K562 (cell line): ENCODE measurements around the gene PRUNE1. TPM values are rescaled to one million over a fixed set of nuclear protein-coding genes. Genes with fewer than 3 reads are reported as not detected.

Source experiments
- ASH1L ChIP-seq: fragments of 450-650 bp; IDR thresholded peaks from 2 replicates; pipeline ENCODE4 v1.6.1; 2018; ENCODE audit warnings: borderline replicate concordance, mild to moderate bottlenecking, low read depth; ENCODE audit not compliant: partially characterized antibody
- BRF2 ChIP-seq: IDR thresholded peaks from 3 replicates; pipeline ENCODE4 v1.6.1; 2011; ENCODE audit warnings: borderline replicate concordance, mild to moderate bottlenecking; ENCODE audit not compliant: insufficient read length, insufficient read depth
- CLOCK ChIP-seq: fragments of 250-450 bp; sonication (Bioruptor Pico); IDR thresholded peaks from 2 replicates; pipeline ENCODE4 v1.4.0; 2020; ENCODE audit warnings: mild to moderate bottlenecking, moderate library complexity, borderline replicate concordance
- CTCFL ChIP-seq: IDR thresholded peaks from 2 replicates; pipeline ENCODE4 v1.6.1; 2011; ENCODE audit warnings: borderline replicate concordance, low read depth, mild to moderate bottlenecking, moderate library complexity, low read length; ENCODE audit not compliant: insufficient read depth, poor library complexity, severe bottlenecking
- ETS2 ChIP-seq: IDR thresholded peaks from 2 replicates; pipeline ENCODE4 v1.6.1; 2016; ENCODE audit warnings: borderline replicate concordance, missing genetic modification characterization, mild to moderate bottlenecking, moderate library complexity, missing compliant biosample characterization; ENCODE audit not compliant: poor library complexity, severe bottlenecking
- ILK ChIP-seq: fragments of 450-650 bp; IDR thresholded peaks from 2 replicates; pipeline ENCODE4 v1.6.1; 2016; ENCODE audit warnings: missing genetic modification characterization, low read depth, mild to moderate bottlenecking, missing compliant biosample characterization, moderate library complexity, borderline replicate concordance
- KDM5B ChIP-seq: fragments of 200-600 bp; sonication (generic); IDR thresholded peaks from 2 replicates; pipeline ENCODE4 v1.6.1; 2012; ENCODE audit warnings: low read depth, mild to moderate bottlenecking, moderate library complexity, low read length, control low read depth, inconsistent platforms; ENCODE audit not compliant: insufficient replicate concordance
- RAD51 ChIP-seq: fragments of 450-650 bp; IDR thresholded peaks from 2 replicates; pipeline ENCODE4 v1.7.1; 2016; ENCODE audit warnings: low read depth, mild to moderate bottlenecking, borderline replicate concordance
- STAT5B ChIP-seq: fragments of 250-450 bp; sonication (Bioruptor Pico); IDR thresholded peaks from 2 replicates; pipeline ENCODE4 v1.8.0; 2021; ENCODE audit warnings: mild to moderate bottlenecking, inconsistent platforms
- THRB ChIP-seq: fragments of 450-650 bp; formaldehyde crosslinking; conservative IDR thresholded peaks from 2 replicates; pipeline ENCODE4 v1.4.0; 2022; ENCODE audit warnings: mild to moderate bottlenecking, missing genetic modification characterization
- ZBTB34 ChIP-seq: fragments of 250-450 bp; sonication (Bioruptor Pico); IDR thresholded peaks from 2 replicates; pipeline ENCODE4 v1.8.0; 2021; ENCODE audit warnings: mild to moderate bottlenecking, moderate library complexity
- ZNF140 ChIP-seq: fragments of 250-450 bp; sonication (Bioruptor Pico); IDR thresholded peaks from 2 replicates; pipeline ENCODE4 v1.8.0; 2021; ENCODE audit warnings: moderate library complexity, mild to moderate bottlenecking, inconsistent platforms
- polyA plus RNA-seq, 8 experiments: library from polyadenylated mRNA; depleted of rRNA in 4 of 8; stranded (reverse) in 5 of 8; unstranded in 3 of 8; fragments of >200 nt; fragmentation: Nextera tagmentation in 2 of 8; fragmentation: Illumina TruSeq in 1 of 8; extraction: Ambion mirVana in 2 of 8; extraction: Trizol in 1 of 8; gene quantifications; 2 replicates each; pipeline versions ENCODE4 v1.2.1 to v1.2.3, GENCODE V29; 2011 to 2014; ENCODE audit warnings: inconsistent platforms in 1 of 8, missing spikeins in 1 of 8
- total RNA-seq, 7 experiments: library from RNA; depleted of rRNA in 6 of 7; stranded (reverse); fragments of >200 nt in 6 of 7; fragmentation: Illumina TruSeq in 2 of 7; extraction: Trizol in 2 of 7; gene quantifications; 2 replicates each; pipeline versions ENCODE4 v1.2.1 to v1.2.3, GENCODE V29; 2011 to 2021; ENCODE audit warnings: low replicate concordance in 1 of 7

Gene PRUNE1
- total and polyA plus RNA-seq, 9 of the 15 experiments (the other 6 are each of a cell fraction or from before 2014, with no cell fraction given) = 16.7 to 48.3 (median 26.2) TPM

GRCh38 chr1:151059109-151060006 is 51.1 kb downstream of the PRUNE1 start, which contains the start of gene CDC42SE1 (continued):
- TF ChIP-seq ZBTB34 (CRISPR knock-in tag) (no peak), ETS2 (tag) (no peak), CTCFL (peak; percentile 75), CLOCK (CRISPR knock-in tag) (no peak), RAD51 (no peak), BRF2 (no peak), ASH1L (no peak), ZNF140 (CRISPR knock-in tag) (no peak), ILK (tag) (no peak), KDM5B (no peak), STAT5B (CRISPR knock-in tag) (no peak), THRB (CRISPR knock-in tag) (no peak)
